IPS DF 4.7 (cell line): Measurements from ENCODE around the gene DPYSL4.

Experiments
- DNase-seq: peaks from one replicate; pipeline ENCODE4 v3.0.0-alpha.2; 2013; ENCODE audit warnings: low spot score; ENCODE audit errors: extremely low read depth

DPYSL4 gene

DNA sequence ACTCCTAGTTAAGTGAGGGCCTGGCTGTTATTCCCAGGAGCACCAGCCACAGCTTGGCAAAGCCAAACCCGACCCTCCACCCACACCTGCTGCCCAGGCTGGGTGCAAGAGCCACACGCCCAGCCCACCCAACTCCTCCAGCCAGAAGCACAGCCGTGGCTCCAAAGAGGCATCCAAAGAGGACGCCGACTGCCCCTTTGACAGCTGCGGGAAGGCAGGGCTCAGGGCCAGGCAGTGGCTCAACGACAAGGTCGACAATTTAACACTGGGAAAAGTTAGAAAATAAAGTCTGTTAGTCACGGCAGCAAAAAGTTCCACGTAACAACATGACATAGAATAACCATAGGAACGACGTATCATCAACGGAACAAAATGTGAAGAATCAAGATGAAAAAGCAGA is 54.3 kb downstream of the DPYSL4 start:
- DNase-seq = no peak

DNA sequence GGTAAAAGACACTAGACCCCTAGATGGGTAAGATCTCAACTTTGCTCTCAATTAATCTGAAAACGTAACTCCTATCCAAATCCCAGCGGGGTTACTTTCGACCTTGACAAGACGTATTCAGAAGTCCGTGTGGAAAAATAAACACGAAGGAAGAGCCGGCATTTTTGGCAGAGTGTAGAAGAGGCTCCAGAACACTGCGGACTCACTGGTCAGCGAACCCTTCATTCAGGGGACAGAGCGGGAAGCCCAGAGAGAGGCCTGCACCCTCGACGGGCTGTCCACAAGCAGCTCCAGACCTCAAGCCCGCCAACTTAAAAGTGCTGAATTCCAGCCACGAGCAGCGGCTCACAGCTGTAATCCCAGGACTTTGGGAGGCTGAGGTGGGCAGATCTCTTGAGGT is 54.7 kb downstream of the DPYSL4 start:
- DNase-seq = no peak

GRCh38 chr10:132242103-132242840 is 55.5 kb downstream of the DPYSL4 start:
- DNase-seq = no peak

DNA sequence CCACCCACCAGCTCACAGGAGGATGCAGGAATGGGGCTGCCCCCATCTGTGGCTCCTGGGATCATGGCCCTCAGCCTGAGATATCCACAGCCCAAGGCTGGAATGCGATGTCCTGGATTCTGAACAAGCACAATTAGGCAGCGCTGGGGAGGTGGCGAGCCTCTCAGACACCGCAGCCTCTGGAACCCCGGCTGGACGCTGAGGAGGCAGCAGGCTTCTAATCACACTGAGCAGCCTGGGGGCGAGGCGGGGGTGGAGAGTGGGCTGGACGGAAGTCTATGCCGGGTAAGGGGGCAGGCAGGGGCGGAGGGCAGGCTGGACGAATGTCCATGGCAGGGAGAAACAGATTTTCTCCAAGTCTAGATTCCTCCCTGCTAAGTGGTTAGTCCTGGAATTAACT is 56.4 kb downstream of the DPYSL4 start:
- DNase-seq = no peak

DNA sequence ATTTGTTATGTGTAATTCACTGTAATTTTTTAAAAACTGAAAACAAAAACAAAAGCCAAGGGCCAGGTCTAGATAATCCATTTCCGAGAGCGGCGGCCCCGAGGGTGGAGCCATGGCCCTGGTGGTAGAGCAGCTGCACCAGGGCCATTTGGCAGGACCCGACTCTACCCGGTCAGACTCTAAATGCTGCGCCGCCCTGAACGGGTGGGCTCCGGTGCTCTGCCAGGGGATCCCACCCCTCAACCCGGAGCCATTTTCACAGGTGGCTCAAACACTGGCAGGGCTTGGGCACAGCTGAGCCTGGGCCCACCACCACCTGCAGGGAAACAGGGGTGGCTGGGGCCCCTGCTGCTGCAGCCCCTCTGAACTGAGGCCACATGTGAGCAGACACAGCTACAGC is 56.9 kb downstream of the DPYSL4 start:
- DNase-seq = no peak

- DNase-seq = no peak
These were observed 58.3 kb downstream of the DPYSL4 start for GRCh38 chr10:132245056-132245455.

DNA sequence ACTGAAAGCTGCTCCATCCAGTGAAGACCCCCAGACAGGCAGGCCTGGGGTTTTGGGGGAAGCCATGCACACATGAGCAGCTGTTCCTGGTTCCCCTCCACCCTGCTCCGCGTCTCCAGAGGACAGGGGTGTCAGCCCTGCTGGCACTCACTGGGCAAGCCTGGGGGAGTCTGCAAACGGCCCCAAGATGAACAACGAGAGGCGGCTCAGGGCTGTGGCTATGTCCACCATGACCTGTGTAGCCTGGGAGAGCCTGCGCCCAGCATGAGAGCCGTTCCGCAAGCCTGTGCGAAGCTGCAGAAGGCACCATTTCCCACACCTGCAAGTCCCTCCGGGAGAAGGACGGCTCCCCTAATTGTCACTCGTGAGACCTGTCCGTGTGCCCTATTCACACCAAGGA is 59.5 kb downstream of the DPYSL4 start:
- no peak for DNase-seq

- no peak for DNase-seq
These were observed 61.2 kb downstream of the DPYSL4 start for GRCh38 chr10:132247943-132248342.

GRCh38 chr10:132248455-132249225 is 61.9 kb downstream of the DPYSL4 start:
- no peak for DNase-seq

DNA sequence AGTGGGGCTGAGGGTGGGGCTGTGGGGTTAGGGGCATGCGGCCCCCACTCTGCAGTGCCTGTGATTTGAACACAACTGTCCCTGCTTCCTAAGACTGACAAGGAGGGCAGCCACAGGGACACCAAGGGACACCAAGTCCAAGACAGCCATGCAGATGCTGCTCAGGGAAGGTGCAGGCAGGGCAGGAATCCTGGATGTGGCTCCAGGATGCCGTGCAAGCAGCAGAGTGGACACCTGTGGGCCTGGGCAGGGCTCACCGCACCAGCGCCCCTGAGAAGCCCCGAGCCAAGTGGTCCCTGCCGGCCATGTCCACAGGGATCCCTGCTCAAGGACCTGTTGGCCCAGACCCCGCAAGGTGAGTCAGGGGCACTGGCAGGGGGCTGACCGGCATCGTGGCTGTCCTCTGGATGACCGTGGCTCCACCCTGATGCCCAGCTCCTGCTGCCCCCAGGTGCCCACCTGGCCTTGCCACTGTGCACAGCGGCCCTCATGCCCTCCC is 62.5 kb downstream of the DPYSL4 start:
- no peak for DNase-seq

DNA sequence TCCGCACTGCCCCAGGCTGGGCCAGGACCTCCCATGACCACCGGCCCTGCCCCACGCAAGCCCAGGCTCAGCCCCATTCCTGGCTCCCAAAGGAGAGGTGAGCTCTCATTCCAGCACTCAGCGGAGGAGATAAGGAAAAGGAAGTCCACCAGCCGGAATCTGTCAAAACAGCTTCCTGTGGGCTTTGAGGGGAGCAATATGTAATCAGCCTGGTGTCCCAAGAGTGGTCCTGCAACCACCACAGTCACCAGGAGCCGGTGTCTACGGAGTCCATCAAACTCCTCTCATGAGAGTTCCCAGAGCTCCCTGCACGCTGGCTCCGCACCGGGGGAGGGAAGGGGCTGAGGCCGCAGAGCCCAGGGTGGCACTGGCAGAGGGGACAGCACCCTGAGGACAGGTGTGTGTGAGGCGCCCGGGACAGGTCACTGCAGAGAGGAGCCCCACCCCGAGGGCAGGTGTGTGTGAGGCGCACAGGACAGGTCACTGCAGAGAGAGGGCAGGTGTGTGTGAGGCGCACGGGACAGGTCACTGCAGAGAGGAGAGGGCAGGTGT is 63.2 kb downstream of the DPYSL4 start:
- DNase-seq = no peak

DNA sequence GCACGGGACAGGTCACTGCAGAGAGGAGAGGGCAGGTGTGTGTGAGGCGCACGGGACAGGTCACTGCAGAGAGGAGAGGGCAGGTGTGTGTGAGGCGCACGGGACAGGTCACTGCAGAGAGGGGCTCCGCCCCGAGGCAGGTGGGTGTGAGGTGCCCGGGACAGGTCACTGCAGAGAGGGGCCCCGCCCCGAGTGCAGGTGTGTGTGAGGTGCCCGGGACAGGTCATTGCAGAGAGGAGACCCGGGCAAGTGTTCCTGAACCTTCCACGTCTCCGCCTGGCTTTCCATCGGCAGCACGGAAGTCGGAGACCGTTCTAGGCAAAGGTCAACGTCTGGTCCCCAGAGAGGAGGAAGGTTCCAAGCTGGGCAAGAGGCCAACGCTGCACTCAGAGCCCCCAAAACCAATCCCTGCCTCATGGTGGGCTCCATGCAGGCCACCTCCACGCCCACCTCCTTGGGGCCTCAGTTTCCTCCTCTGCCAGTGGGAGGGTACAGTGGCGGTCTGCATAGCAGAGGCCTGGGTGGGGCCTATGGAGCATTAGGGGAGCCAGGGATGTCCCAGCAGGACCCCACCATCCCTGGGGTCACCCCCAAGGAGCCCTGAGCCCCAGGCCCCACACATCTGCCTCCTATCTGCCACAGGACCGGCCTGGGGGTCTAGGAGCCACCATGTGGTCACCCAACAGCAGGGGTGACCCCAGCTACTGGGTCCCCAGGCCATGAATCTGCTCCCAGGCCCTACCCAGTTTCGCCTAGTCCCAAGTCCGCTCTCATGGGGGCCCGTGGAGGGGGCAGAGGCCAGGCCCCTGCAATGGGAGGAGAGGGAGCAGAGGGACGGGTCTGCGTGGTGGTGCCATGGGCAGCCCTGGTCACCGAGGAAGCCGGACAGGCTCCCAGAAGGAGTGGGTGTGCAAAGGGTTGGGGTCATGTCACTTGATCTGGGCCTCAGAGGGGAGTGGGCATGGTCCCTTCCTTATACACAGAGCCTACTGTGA is 64.0 kb downstream of the DPYSL4 start:
- DNase-seq = no peak

- DNase-seq = no peak
These were observed 65.2 kb downstream of the DPYSL4 start for GRCh38 chr10:132251928-132252327.

- no peak for DNase-seq
These were observed 65.7 kb downstream of the DPYSL4 start for GRCh38 chr10:132252412-132252811.

DNA sequence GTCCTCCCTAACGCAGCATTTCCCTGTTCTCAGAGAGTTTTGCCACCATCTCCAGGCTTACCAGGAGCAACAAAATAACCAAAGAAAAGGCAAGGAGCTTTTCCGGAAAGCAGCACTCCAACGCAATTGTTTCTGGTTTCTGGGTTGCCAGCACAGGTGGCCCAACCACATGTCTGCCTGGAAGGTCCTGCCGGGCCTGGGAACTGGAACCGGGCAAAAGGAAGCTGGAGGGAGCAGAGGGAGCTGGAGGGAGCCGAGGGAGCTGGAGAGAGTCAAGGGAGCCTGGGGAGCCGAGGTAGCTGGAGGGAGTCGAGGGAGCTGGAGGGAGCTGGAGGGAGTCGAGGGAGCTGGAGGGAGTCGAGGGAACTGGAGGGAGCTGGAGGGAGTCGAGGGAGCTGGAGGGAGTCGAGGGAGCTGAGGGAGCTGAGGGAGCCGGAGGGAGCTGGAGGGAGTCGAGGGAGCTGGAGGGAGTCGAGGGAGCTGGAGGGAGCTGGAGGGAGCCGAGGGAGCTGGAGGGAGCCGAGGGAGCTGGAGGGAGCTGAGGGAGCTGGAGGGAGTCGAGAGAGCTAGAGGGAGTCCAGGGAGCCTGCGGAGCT is 66.4 kb downstream of the DPYSL4 start:
- DNase-seq = no peak

DNA sequence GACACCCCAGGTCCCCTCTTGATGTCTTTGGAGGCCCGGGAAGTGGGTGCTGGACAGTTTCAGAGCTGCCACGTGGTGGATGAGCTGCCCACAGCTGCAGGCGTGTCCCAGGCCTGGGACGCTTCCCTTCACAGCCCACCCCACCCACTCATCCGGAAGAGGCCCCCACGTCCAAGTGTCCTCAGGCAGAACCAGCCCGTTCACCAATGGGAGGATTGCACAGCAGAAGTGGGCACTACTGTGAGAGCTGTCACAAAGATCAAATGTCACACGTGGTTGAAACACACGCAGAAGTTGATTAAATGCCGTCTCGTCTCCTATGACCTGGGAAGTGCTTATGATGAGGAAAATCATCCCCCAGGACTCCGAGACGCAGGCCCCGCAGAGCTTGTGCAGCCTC is 68.1 kb downstream of the DPYSL4 start:
- no peak for DNase-seq
